HEK293 (cell line): ENCODE results near the gene AQP5.

ENCODE experiments used
- CTCF ChIA-PET: fragments of 350-600 bp; formaldehyde crosslinking; extraction: SDS; loops from one replicate; lab custom pipeline; 2021; ENCODE audit warnings: antibody characterized with exemption; lab: Yijun Ruan, JAX
- POLR2A ChIA-PET: fragments of 300-600 bp; formaldehyde crosslinking; extraction: SDS; loops from one replicate; lab custom pipeline; 2020; ENCODE audit warnings: antibody characterized with exemption, inconsistent platforms; lab: Yijun Ruan, JAX
- H3K27ac ChIP-seq: fragments of 200-500 bp; sonication (Bioruptor generic); 2 replicates; pipeline ENCODE4 v1.5.1; 2014; ENCODE audit warnings: low read depth, low read length, control low read depth, inconsistent platforms; ENCODE audit errors: extremely low read depth
- H3K36me3 ChIP-seq, 2 experiments: fragments of 200-500 bp in 1 of 2; sonication (Bioruptor generic) in 1 of 2; 1 replicate in 1 of 2; 2 replicates in 1 of 2; pipeline ENCODE4 v1.5.1; 2014 to 2017; ENCODE audit warnings: inconsistent platforms in 2 of 2, low read length in 2 of 2; ENCODE audit not compliant: control insufficient read depth in 2 of 2, insufficient read depth in 1 of 2
- H3K4me1 ChIP-seq: fragments of 200-500 bp; sonication (Bioruptor generic); 2 replicates; pipeline ENCODE4 v1.5.1; 2014; ENCODE audit warnings: mild to moderate bottlenecking, low read length, inconsistent platforms; ENCODE audit not compliant: control insufficient read depth, insufficient read depth
- H3K4me3 ChIP-seq: 2 replicates; pipeline ENCODE4 v1.5.1; 2011; ENCODE audit warnings: low read depth, mild to moderate bottlenecking, control low read depth, low read length, moderate library complexity
- H3K9me3 ChIP-seq: fragments of 200-500 bp; sonication (Bioruptor generic); 2 replicates; pipeline ENCODE4 v1.5.1; 2014; ENCODE audit warnings: low read depth, low read length, inconsistent platforms; ENCODE audit not compliant: control insufficient read depth, insufficient read depth
- KLF16 ChIP-seq: fragments of 450-650 bp; formaldehyde crosslinking; IDR thresholded peaks from 2 replicates; pipeline ENCODE4 v1.5.1; 2017; ENCODE audit warnings: missing biosample characterization, missing genetic modification characterization
- ZEB2 ChIP-seq: fragments of 450-650 bp; formaldehyde crosslinking; IDR thresholded peaks from 2 replicates; pipeline ENCODE4 v1.5.1; 2016; ENCODE audit warnings: missing biosample characterization, missing genetic modification characterization
- ZNF174 ChIP-seq: fragments of 450-650 bp; formaldehyde crosslinking; IDR thresholded peaks from 2 replicates; pipeline ENCODE4 v1.5.0; 2017; ENCODE audit warnings: missing biosample characterization, mild to moderate bottlenecking, missing genetic modification characterization
- ZNF202 ChIP-seq: fragments of 450-650 bp; formaldehyde crosslinking; IDR thresholded peaks from 2 replicates; pipeline ENCODE4 v1.5.1; 2016; ENCODE audit warnings: missing biosample characterization, missing genetic modification characterization, borderline replicate concordance
- ZNF280C ChIP-seq: fragments of 450-650 bp; formaldehyde crosslinking; IDR thresholded peaks from 2 replicates; pipeline ENCODE4 v1.5.1; 2016; ENCODE audit warnings: missing biosample characterization, missing genetic modification characterization
- ZNF548 ChIP-seq: fragments of 450-650 bp; formaldehyde crosslinking; IDR thresholded peaks from 2 replicates; pipeline ENCODE4 v1.5.1; 2016; ENCODE audit warnings: missing biosample characterization, missing genetic modification characterization
- ZNF768 ChIP-seq: fragments of 450-650 bp; formaldehyde crosslinking; IDR thresholded peaks from 2 replicates; pipeline ENCODE4 v1.5.1; 2018; ENCODE audit warnings: missing biosample characterization, mild to moderate bottlenecking, missing genetic modification characterization
- ZNF776 ChIP-seq: fragments of 450-650 bp; formaldehyde crosslinking; IDR thresholded peaks from 2 replicates; pipeline ENCODE4 v1.5.0; 2017; ENCODE audit warnings: missing biosample characterization, missing genetic modification characterization, borderline replicate concordance
- TF ChIP-seq, protein P1 (sequence below): fragments of 450-650 bp; formaldehyde crosslinking; IDR thresholded peaks from 2 replicates; pipeline ENCODE4 v1.5.1; 2016; ENCODE audit warnings: missing biosample characterization, missing genetic modification characterization, borderline replicate concordance
- TF ChIP-seq, protein P2 (sequence below): fragments of 450-650 bp; formaldehyde crosslinking; optimal IDR thresholded peaks from 2 replicates; pipeline ENCODE3; 2016; ENCODE audit warnings: missing biosample characterization, mild to moderate bottlenecking, missing genetic modification characterization

AQP5 gene

GRCh38 chr12:49954863-49955830, 6.5 kb upstream of the AQP5 start:
- 0 out of 2 replicates have a peak, but pooled peaks cover 5% of the 10 kb centered on the region for H3K4me1 ChIP-seq
- TF ChIP-seq ZNF768 (tag by site-specific recombination) (peak; percentile 79; the same call in 1 of the 2 replicates), KLF16 (tag by site-specific recombination) (no peak)
- TF ChIP-seq, all 188 proteins: peak for 1
- H3K9me3 ChIP-seq = no peaks in the 10 kb centered on the region
- CTCF ChIA-PET = interaction anchor here (0.6 to 2.4 kb wide), 4 partner anchors 9 to 867 kb away, joined by 3 to 13 read pairs (median 5); no protein-coding TSS in a partner anchor
- no peak overlapping the region for H3K27ac ChIP-seq
- POLR2A ChIA-PET = interaction anchor here (1.1 kb wide), 1 partner anchor 10 kb away, joined by 3 read pairs; no protein-coding TSS in a partner anchor
- no peaks in the 10 kb centered on the region for H3K36me3 ChIP-seq
- H3K4me3 ChIP-seq = no peak overlapping the region

DNA sequence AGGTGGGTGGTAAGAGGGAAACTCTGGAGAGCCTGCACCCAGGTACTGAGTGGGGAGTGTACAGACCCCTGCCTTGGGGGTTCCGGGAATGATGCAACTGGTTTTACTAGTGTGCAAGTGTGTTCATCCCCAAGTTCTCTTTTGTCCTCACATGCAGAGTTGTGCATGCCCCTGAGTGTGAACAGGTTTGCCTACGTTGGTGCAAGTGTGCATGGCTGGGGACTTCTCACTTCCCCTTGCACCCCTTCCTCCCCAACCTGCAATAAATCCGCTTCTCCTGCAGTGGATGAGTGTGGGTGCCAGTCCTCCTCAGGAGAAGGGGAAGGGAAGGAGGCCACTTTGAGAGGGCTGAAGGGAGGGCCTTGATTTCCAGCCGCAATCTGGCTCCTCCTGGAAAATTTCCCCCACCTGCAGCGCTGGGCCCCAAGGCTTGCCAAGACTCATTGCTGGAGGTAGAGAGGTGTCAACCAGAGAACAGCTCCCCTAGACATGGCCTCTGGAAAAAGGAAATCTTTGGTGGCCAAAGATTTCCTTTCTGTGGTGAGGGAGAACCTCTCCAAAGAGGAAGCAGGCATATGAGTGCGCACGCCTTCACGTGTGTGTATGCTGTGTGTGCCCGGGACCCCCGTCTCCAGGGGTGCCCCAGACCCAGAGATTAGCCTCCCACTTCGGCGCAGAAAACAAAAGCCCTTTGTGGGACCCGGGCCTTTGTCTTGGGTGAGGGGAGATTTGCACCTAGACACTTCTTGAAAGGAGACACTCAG, 5.6 kb upstream of the AQP5 start:
- Histone ChIP-seq H3K4me3 (no peak overlapping the region), H3K27ac (no peak overlapping the region), H3K4me1 (0 out of 2 replicates have a peak, but pooled peaks cover 5% of the 10 kb centered on the region), H3K36me3 (no peaks in the 10 kb centered on the region), H3K9me3 (no peaks in the 10 kb centered on the region)
- TF ChIP-seq ZNF548 = no peak
- TF ChIP-seq, protein P1, sequence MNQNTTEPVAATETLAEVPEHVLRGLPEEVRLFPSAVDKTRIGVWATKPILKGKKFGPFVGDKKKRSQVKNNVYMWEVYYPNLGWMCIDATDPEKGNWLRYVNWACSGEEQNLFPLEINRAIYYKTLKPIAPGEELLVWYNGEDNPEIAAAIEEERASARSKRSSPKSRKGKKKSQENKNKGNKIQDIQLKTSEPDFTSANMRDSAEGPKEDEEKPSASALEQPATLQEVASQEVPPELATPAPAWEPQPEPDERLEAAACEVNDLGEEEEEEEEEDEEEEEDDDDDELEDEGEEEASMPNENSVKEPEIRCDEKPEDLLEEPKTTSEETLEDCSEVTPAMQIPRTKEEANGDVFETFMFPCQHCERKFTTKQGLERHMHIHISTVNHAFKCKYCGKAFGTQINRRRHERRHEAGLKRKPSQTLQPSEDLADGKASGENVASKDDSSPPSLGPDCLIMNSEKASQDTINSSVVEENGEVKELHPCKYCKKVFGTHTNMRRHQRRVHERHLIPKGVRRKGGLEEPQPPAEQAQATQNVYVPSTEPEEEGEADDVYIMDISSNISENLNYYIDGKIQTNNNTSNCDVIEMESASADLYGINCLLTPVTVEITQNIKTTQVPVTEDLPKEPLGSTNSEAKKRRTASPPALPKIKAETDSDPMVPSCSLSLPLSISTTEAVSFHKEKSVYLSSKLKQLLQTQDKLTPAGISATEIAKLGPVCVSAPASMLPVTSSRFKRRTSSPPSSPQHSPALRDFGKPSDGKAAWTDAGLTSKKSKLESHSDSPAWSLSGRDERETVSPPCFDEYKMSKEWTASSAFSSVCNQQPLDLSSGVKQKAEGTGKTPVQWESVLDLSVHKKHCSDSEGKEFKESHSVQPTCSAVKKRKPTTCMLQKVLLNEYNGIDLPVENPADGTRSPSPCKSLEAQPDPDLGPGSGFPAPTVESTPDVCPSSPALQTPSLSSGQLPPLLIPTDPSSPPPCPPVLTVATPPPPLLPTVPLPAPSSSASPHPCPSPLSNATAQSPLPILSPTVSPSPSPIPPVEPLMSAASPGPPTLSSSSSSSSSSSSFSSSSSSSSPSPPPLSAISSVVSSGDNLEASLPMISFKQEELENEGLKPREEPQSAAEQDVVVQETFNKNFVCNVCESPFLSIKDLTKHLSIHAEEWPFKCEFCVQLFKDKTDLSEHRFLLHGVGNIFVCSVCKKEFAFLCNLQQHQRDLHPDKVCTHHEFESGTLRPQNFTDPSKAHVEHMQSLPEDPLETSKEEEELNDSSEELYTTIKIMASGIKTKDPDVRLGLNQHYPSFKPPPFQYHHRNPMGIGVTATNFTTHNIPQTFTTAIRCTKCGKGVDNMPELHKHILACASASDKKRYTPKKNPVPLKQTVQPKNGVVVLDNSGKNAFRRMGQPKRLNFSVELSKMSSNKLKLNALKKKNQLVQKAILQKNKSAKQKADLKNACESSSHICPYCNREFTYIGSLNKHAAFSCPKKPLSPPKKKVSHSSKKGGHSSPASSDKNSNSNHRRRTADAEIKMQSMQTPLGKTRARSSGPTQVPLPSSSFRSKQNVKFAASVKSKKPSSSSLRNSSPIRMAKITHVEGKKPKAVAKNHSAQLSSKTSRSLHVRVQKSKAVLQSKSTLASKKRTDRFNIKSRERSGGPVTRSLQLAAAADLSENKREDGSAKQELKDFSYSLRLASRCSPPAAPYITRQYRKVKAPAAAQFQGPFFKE (tag by site-specific recombination) = no peak
- no peak for TF ChIP-seq ZEB2 (tag by site-specific recombination)
- TF ChIP-seq ZNF174 (tag by site-specific recombination) = no peak
- TF ChIP-seq, protein P2, sequence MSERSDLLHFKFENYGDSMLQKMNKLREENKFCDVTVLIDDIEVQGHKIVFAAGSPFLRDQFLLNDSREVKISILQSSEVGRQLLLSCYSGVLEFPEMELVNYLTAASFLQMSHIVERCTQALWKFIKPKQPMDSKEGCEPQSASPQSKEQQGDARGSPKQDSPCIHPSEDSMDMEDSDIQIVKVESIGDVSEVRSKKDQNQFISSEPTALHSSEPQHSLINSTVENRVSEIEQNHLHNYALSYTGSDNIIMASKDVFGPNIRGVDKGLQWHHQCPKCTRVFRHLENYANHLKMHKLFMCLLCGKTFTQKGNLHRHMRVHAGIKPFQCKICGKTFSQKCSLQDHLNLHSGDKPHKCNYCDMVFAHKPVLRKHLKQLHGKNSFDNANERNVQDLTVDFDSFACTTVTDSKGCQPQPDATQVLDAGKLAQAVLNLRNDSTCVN = no peak
- no peak for TF ChIP-seq ZNF280C (tag by site-specific recombination)
- no peak for TF ChIP-seq ZNF202
- TF ChIP-seq ZNF776 = no peak
- CTCF ChIA-PET = interaction anchor here (1.2 to 2.1 kb wide), 2 partner anchors 11 to 117 kb away, joined by 3 to 13 read pairs; no protein-coding TSS in a partner anchor
- POLR2A ChIA-PET = interaction anchor here (1.1 kb wide), 1 partner anchor 11 kb away, joined by 3 read pairs; no protein-coding TSS in a partner anchor
